Pancreas (tissue), 10 donors: ENCODE data around the gene XYLT1. TPM values are rescaled to one million over a fixed set of nuclear protein-coding genes. Genes with fewer than 3 reads are reported as not detected.

Experiments used
- ATAC-seq, 4 donors: fragments of 200-7000 bp; cut with Tn5 transposase; one replicate each; pipeline versions ENCODE4 v1.8.0 to v1.9.1; 2020; ENCODE audit warnings: mild to moderate bottlenecking in 4 of 4, moderate library complexity in 4 of 4
- DNase-seq, 6 donors: peaks; one replicate each; pipeline ENCODE4 v3.0.0-alpha.2; 2020
- FAIRE-seq: peaks from 2 replicates; lab custom pipeline; 2012; peaks lifted over from hg19 to GRCh38; lab: Jason Lieb, UNC
- H3K27ac ChIP-seq, 4 donors: fragments of 200-600 bp; sonication (generic); 1 replicate in 3 of 4; 2 replicates in 1 of 4; pipeline versions ENCODE4 v1.5.0 to v1.8.0; 2020
- H3K27me3 ChIP-seq, 4 donors: fragments of 200-600 bp; one replicate each; pipeline ENCODE4 v1.8.0; 2021
- H3K36me3 ChIP-seq, 3 donors: fragments of 200-600 bp; sonication (generic) in 1 of 3; one replicate each; pipeline versions ENCODE4 v1.5.0 to v1.8.0; 2020 to 2021
- H3K4me1 ChIP-seq, 3 donors: fragments of 200-600 bp; one replicate each; pipeline ENCODE4 v1.8.0; 2021
- H3K4me3 ChIP-seq, 4 donors: fragments of 200-600 bp; sonication (generic) in 2 of 4; one replicate each; pipeline versions ENCODE4 v1.5.0 to v1.8.0; 2020 to 2021
- H3K9me3 ChIP-seq, 4 donors: fragments of 200-600 bp; one replicate each; pipeline ENCODE4 v1.8.0; 2021
- CTCF ChIP-seq, 4 donors: fragments of 200-600 bp; sonication (generic) in 3 of 4; IDR thresholded peaks; one replicate each; pipeline versions ENCODE4 v1.5.0 to v1.8.0; 2021; ENCODE audit warnings: antibody characterized with exemption in 4 of 4
- WGBS, 2 donors: extraction: QIAGEN DNeasy Blood & Tissue Kit; methylation state at CpG; one replicate each; pipeline ENCODE4 v1.1.7; 2013; 5-methylcytosine and 5-hydroxymethylcytosine counted together
- intact Hi-C, 3 donors: fragments of 100-400 bp; cut with DNase I; formaldehyde crosslinking; loops; one replicate each; pipeline versions ENCODE4 v1.11.1 to v1.14.2; 2022
- polyA plus RNA-seq, 2 donors: library from polyadenylated mRNA; stranded (reverse); fragments of 200-250 nt; gene quantifications; one replicate each; pipeline ENCODE4 v1.2.3, GENCODE V29; 2013
- total RNA-seq, 6 donors: library from RNA; stranded (reverse); fragmentation: NEBNext Ultra II Directional in 4 of 6; extraction: Animal tissue kit (Norgen Biotek cat#: 25700) in 4 of 6; gene quantifications; one replicate each; pipeline versions ENCODE4 v1.2.1 to v1.2.4, GENCODE V29; 2021 to 2023
- donor health status: healthy with polysubstance abuse.
- donor health status: DM: no; HTN: no; CAD: no; lungs with moderate emphysema.
- donor health status: DM: no; HTN: no; CAD: no.
- donor health status: control.
- donor health status: control.
- donor health status: Bipolar disorder and iron deficiency.
- donor health status: DM: yes; HTN: yes; CAD: no.
- donor health status: DM: no; HTN: no; CAD: no.
- donor health status: DM: no; HTN: no; CAD: no.
- donor health status: DM: yes; HTN: yes; CAD: no.

XYLT1 gene
- total and polyA plus RNA-seq, 8 donors: 1.6 to 8.2 (median 4.6) TPM

DNA sequence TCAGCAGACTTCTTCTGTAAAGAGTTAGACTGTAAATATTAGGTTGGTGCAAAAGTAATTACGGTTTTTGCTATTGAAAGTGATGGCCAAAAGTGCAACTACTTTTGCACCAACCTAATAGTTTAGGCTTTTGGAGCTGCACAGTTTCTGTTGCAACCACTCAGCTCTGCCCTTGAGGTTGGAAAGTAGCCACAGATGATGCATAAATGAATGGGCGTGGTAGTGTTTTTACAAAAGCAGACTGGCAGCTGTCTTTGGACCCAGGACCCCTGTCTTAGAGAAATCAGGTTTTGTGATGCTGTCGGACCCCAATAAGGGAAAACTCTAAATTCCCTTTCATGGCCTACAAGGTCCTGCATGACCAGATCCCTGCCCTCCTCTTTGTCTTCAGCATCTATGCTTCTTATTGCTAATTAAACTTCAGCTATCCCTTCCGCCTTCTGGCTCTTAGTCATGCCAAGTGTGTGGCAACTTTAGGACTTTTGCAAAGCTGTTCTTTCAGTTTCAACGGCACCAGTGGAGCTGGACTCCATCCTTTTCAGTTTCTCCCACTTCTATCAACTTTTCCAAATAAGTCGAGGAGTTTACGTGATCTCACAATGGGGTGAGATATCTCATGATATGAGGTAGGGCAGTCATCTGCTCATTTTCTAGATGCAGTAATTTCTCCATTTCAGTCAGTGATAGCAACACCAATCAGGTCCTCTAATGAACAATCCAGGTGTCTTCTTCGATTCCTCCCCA lies 232.3 kb downstream of the XYLT1 start:
- Histone ChIP-seq H3K9me3 (no peaks in the 10 kb centered on the region), H3K36me3 (no peaks in the 10 kb centered on the region), H3K4me3 (no peak overlapping the region), H3K27ac (no peak overlapping the region), H3K4me1 (no peaks in the 10 kb centered on the region), H3K27me3 (no peaks in the 10 kb centered on the region)
- no peak for DNase-seq
- no peak for FAIRE-seq
- intact Hi-C loops: no loop called here
- ATAC-seq: no peak
- WGBS, 2 donors: 83 to 87% methylated on average over 8 of the region's 8 CpGs
- no peak for TF ChIP-seq CTCF (IDR thresholded peaks at IDR 0.05)

DNA sequence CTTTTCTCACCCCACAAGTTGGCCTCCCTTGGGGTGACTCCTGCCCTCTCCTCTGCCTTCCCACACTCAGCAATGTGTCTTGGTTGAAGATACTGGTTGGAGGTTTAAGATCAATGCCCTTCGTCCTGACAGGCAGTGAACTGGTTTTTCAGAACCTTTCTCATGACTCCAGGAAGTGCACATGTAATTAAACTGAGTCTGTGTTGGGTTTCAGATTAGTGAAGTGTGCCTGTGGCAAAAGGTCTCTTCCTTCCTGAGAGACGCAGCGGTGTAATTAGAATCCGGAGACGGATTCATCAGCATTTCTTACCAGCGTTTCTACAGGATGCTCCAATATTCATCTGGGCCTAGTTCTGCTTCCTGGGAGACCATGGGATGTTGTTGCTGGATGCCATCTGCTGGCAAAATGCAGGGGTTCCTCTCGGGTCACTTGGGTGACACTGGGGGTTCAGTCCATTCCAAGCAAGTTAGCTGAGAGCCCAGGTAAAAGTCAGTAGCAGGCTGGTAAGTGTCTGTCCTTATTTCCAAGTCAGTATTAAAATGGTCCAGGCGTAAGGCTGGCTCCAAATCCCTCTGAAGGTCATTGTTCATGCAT lies 233.3 kb downstream of the XYLT1 start:
- H3K27ac ChIP-seq: no peak overlapping the region
- no peak for TF ChIP-seq CTCF (IDR thresholded peaks at IDR 0.05)
- no peaks in the 10 kb centered on the region for H3K9me3 ChIP-seq
- H3K4me3 ChIP-seq: no peak overlapping the region
- no peaks in the 10 kb centered on the region for H3K36me3 ChIP-seq
- 86 to 93% methylated on average over 8 of the region's 8 CpGs for WGBS, 2 donors
- no peaks in the 10 kb centered on the region for H3K4me1 ChIP-seq
- ATAC-seq (no peak), DNase-seq (no peak), FAIRE-seq (no peak)
- no peaks in the 10 kb centered on the region for H3K27me3 ChIP-seq
- intact Hi-C loops: no loop called here

DNA sequence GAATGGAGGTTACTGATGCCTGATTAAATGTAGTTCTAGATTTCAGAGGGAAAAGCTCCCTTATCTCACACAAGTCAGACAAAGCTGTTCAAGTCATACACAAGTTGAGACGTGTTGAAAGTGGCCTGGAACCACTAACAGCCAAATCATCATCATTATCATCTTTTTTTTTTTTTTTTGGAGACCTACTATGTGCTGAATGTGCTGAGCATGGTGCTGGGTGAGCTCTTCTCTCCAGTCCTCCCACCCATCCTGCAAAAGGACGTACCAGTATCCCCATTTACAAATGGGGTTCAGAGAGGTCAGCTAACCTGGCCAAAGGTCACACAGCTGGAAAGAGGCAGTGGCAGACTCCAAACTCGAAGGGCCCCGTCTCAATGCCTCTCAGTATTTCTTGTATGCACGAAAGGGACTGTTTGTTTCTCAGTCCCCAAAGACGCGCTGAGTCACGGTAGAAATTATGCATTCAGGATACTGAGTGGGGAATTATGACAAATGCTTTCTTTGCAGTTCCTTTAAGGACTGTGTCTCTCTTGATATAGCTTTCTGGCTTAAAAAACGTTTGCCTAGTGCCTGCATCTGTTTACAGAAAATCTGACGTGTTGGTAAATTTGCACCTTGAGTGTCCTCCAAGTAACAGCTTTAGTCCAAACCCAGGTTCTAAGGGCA lies 235.5 kb downstream of the XYLT1 start:
- Histone ChIP-seq H3K27me3 (no peaks in the 10 kb centered on the region), H3K36me3 (no peaks in the 10 kb centered on the region), H3K27ac (no peak overlapping the region), H3K4me1 (no peaks in the 10 kb centered on the region), H3K9me3 (no peaks in the 10 kb centered on the region), H3K4me3 (no peak overlapping the region)
- ATAC-seq (no peak), DNase-seq (no peak), FAIRE-seq (no peak)
- intact Hi-C loops: no loop called here
- WGBS, 2 donors: 75 to 81% methylated on average over 10 of the region's 10 CpGs
- no peak for TF ChIP-seq CTCF (IDR thresholded peaks at IDR 0.05)

DNA sequence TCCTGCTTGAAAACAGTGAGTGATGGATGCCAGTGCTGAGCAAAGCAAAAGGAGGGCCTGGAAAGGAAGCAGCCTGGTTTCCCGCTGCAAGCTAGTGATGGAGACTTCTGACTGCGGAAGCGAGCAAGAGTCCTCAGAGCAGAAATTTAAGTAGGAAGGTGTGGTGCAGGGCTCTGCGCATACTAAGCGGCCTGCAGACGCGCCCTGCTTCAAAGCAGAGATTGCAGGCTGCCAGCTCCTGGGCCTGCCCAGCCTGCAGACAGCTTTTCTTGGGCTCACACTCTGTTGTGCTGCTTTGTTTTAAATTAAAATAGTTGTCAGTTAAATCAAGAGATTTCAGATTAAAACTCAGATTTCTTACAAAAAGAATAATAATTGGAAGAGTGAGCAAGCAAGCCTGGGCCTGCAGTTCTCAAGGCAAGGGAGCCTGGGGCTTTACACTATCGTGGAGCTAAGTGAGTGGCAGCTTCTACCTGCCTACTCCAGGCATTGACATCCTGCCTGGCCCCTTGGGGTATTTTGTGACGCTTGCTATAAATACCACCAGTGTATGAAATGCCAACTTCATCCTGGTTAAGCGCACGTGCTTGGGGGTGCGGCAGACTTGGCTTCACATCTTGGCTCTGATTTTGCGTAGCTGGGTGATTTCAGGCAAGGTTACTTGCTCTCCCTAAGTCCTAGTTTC lies 237.3 kb downstream of the XYLT1 start:
- H3K36me3 ChIP-seq: no peaks in the 10 kb centered on the region
- intact Hi-C loops: no loop called here
- no peak overlapping the region for H3K27ac ChIP-seq
- no peaks in the 10 kb centered on the region for H3K27me3 ChIP-seq
- 86 to 91% methylated on average over 13 of the region's 13 CpGs for WGBS, 2 donors
- TF ChIP-seq CTCF (IDR thresholded peaks at IDR 0.05): no peak
- DNase-seq: no peak
- no peak for FAIRE-seq
- H3K9me3 ChIP-seq: no peaks in the 10 kb centered on the region
- no peak overlapping the region for H3K4me3 ChIP-seq
- no peaks in the 10 kb centered on the region for H3K4me1 ChIP-seq
- ATAC-seq: no peak
